Stimulated activated naive B cell treated with anti-CD40 and anti-IgM and Interleukin-4, amounts not matched to agents 10 μg/mL and 1 μg/mL and 100 μg/mL, for 72 hours (primary cell): ENCODE data around the gene MLEC.

ENCODE experiments used
- ATAC-seq, 2 donors: fragments of 150-1000 bp; cut with Tn5 transposase; replicated peaks; 2 replicates each; pipeline ENCODE4 v1.10.0; 2021; ENCODE audit warnings: moderate library complexity in 1 of 2
- DNase-seq: peaks from one replicate; pipeline ENCODE4 v3.0.0; 2021
- H3K27ac Mint-ChIP-seq: one replicate; pipeline ENCODE4 v1.8.0; 2022; ENCODE audit warnings: mild to moderate bottlenecking, mixed read lengths
- H3K27me3 Mint-ChIP-seq, 2 donors: one replicate each; pipeline ENCODE4 v1.8.0; 2022; ENCODE audit warnings: mixed read lengths in 2 of 2
- H3K36me3 Mint-ChIP-seq, 2 donors: one replicate each; pipeline ENCODE4 v1.8.0; 2022; ENCODE audit warnings: mixed read lengths in 2 of 2, mild to moderate bottlenecking in 1 of 2
- H3K4me1 Mint-ChIP-seq, 2 donors: one replicate each; pipeline ENCODE4 v1.8.0; 2022; ENCODE audit warnings: mixed read lengths in 2 of 2, mild to moderate bottlenecking in 1 of 2
- H3K4me3 Mint-ChIP-seq, 2 donors: one replicate each; pipeline ENCODE4 v1.8.0; 2022; ENCODE audit warnings: mild to moderate bottlenecking in 2 of 2, mixed read lengths in 2 of 2, moderate library complexity in 1 of 2
- H3K9me3 Mint-ChIP-seq, 2 donors: one replicate each; pipeline ENCODE4 v1.8.0; 2022; ENCODE audit warnings: mixed read lengths in 2 of 2, mild to moderate bottlenecking in 1 of 2

MLEC gene

DNA sequence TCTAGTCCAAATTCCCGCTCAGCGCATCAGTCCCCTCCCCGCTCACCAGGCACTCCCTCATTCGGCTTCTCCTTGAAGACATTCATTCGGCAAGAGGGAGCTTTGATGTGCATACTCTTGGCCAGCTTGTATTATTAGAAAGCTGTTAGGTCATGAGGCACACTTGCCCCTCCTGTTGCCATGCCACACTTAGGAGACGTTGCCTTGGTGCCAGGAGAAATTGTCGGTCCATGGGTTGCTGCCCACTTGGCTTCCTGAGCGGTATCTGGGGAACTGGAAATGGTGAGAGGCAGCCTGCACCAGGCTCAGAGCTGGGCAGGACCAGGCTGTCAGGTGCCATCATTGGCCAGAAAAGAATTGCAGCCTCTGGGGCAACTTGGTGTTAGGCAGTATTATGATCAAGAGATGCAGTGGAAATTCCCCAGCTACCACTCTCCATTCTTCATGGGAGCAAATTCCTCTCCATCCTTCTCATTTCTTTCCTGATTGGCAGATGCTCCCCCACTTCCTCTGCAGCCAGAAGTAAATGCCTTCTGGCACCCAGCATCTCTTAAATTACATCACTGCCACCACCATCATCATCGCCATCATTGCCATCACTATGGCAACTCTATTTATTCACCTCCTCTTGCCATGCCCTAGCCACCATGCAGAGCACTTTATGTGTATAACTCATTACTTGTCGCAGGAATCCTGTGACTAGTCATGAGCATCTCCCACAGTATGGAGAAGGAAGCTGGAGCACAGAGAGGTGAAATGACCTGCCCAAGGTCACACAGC lies 34.1 kb upstream of the MLEC start:
- Mint-ChIP-seq H3K27ac (no peak overlapping the region), H3K4me3 (no peak overlapping the region), H3K9me3 (no peaks in the 10 kb centered on the region), H3K36me3 (no peaks in the 10 kb centered on the region), H3K4me1 (peaks cover 17 to 25% of the 10 kb centered on the region in 2 donors), H3K27me3 (peaks cover 31 to 43% of the 10 kb centered on the region in 2 donors)
- no peak for DNase-seq
- no peak for ATAC-seq

DNA sequence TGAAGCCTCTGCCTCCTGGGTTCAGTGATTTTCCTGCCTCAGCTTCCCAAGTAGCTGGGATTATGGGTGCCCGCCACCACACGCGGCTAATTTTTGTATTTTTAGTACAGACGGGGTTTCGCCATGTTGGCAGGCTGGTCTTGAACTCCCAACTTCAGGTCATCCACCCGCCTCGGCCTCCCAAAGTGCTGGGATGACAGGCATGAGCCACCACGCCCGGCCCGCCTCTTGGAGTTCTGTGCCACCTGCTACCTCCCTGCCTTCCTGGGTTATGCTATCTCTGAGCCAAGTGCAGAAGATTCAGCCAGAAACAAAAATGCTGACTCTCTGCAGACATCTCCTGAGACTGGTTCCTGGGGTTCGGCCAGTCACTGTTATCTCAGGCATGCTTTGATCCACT lies 33.3 kb upstream of the MLEC start:
- Mint-ChIP-seq H3K4me1 (peaks cover 12 to 18% of the 10 kb centered on the region in 2 donors), H3K9me3 (no peaks in the 10 kb centered on the region), H3K27ac (no peak overlapping the region), H3K4me3 (no peak overlapping the region), H3K27me3 (peaks cover 27 to 41% of the 10 kb centered on the region in 2 donors), H3K36me3 (no peaks in the 10 kb centered on the region)
- DNase-seq (no peak), ATAC-seq (no peak)

DNA sequence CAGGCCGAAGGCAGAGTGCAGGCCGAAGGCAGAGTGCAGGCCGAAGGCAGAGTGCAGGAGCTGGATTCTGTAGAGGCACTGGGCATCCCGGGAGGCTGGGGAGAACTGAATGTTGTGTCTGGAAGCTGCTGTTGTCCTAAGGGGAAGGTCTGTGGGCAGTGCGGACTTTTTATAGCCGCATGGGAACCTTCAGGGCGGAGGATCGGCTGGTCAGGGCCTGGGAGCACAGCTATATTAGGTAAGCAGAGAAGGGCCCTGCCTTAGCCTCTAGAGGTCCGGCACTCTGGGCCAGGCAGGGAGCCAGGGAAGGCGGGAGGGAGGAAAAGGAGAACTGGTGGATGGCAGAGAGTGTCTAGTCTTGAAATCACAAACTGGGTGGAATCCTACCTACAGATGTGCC lies 32.3 kb upstream of the MLEC start:
- Mint-ChIP-seq H3K9me3 (no peaks in the 10 kb centered on the region), H3K27ac (peak overlapping the region; percentile 31), H3K27me3 (peaks cover 25 to 37% of the 10 kb centered on the region in 2 donors), H3K4me3 (no peak overlapping the region), H3K4me1 (peaks cover 3 to 7% of the 10 kb centered on the region in 2 donors), H3K36me3 (no peaks in the 10 kb centered on the region)
- ATAC-seq: no peak
- no peak for DNase-seq

DNA sequence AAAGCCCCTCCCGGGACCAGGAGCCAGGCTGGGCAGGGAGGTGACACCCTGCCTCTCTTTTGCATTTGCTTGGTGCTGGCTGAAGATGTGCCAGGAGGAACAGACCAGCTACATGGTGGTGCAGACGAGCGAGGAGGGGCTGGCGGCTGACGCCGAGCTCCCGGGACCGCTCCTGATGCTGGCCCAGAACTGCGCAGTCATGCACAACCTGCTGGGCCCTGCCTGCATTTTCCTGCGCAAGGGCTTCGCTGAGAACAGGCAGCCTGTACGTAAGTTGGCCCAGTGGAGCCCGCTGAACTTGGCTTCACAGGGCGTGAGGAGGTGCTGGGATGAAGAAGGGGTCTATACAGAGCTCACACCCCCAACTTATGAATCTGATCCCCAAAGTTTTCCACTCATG lies 30.9 kb upstream of the MLEC start:
- DNase-seq: no peak
- no peak overlapping the region for H3K27ac Mint-ChIP-seq
- ATAC-seq: no peak
- H3K9me3 Mint-ChIP-seq: no peaks in the 10 kb centered on the region
- H3K36me3 Mint-ChIP-seq: no peaks in the 10 kb centered on the region
- H3K4me3 Mint-ChIP-seq: no peak overlapping the region
- peaks cover 0 to 2% of the 10 kb centered on the region in 2 donors for H3K4me1 Mint-ChIP-seq
- peaks cover 16 to 25% of the 10 kb centered on the region in 2 donors for H3K27me3 Mint-ChIP-seq

DNA sequence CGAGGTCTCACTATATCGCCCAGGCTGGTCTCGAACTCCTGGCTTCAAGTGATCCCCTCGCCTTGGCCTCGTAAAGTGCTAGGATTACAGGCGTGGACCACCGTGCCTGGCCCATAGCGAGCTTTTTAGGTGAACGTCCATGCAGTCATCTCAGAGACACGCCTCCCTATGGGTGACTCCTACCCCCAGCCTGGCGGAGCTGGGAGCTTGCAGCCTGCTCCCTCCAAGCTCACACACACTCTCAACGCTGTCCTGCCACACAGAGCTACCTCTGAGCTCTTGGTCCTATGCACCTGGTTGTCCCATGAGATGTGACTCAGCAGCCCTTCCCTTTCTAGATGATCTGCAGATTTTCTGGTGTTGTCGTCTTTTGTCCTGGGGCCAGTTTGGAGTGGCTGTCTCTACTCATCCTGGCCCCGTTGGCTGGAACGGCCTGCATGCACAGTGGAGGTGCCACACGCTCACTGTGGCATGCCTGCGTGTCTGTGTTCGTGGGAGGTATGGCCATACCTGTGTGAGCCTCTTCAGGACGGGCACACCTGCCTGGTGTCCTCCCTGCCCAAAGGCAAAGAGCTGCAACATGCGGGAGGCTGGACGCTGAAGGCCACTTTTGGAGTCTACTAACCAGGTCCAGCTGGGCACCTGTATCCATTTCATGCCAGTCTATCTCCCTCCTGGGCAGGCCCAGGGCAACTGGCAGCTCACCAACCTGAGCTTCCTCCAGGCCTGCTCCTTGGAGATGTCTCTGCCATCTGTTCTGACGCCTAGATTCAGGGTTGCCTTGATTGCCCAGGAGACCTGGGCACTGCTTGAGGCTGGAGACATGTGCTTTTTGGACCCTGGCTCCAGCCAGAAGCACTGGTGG lies 28.4 kb upstream of the MLEC start:
- Mint-ChIP-seq H3K27me3 (peaks cover 8 to 15% of the 10 kb centered on the region in 2 donors), H3K4me3 (no peak overlapping the region), H3K27ac (no peak overlapping the region), H3K36me3 (no peaks in the 10 kb centered on the region), H3K4me1 (peaks cover 3 to 7% of the 10 kb centered on the region in 2 donors), H3K9me3 (no peaks in the 10 kb centered on the region)
- DNase-seq (no peak), ATAC-seq (no peak)

DNA sequence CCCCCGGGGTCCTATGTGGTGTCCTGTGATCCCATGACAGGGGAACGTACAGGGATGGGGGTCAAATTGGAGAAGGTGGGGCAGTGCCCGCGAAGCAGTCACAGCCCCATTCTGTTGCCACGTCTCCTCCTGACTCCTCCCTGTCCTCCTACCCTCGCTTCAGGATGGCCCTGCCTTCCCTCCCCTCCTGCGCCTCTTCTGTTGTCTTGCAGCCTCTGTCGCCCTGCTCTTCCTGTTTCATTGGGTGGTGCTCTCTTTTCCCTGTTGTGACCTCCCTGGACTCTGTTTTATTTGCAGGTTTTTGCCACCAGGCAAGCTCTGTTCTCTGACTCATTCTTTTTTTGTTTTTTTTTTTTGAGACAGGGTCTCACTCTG lies 27.8 kb upstream of the MLEC start:
- Mint-ChIP-seq H3K4me1 (peaks cover 6 to 14% of the 10 kb centered on the region in 2 donors), H3K9me3 (no peaks in the 10 kb centered on the region), H3K27me3 (peaks cover 8 to 15% of the 10 kb centered on the region in 2 donors), H3K36me3 (no peaks in the 10 kb centered on the region), H3K27ac (peak overlapping the region; percentile 91), H3K4me3 (no peak overlapping the region)
- ATAC-seq (no peak), DNase-seq (no peak)

DNA sequence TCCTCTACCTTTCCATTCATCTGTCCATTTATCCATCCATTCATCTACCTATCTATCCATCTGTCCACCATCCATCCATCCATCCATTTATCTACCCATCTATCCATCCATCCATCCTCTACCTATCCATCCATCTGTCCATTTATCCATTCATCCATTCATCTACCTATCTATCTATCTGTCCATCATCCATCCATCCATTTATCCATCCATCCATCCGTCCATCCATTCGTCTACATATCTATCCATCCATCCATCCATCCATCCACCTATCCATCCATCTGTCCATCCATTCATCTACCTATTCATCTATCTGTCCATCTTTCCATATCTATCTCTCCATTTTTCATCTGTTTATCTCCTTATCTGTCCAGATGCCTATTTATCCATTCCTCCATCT lies 25.5 kb upstream of the MLEC start:
- no peak for ATAC-seq
- no peak overlapping the region for H3K27ac Mint-ChIP-seq

DNA sequence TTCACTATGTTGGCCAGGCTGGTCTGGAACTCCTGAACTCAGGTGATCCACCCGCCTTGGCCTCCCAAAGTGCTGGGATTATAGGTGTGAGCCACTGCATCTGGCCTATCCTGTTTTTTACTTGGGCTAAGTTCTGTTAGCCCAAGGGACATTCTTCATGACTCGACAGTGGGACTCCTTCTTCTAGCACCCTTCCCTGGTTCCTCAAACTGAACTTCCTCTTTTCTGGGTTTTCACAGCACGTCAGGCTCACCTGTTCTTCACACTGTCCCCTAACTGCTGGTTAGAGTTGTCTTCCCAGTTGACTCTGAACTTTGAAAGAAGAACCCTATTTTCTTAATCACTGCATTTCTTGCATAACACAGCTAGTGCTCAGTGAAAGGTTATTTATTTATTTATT lies 24.1 kb upstream of the MLEC start:
- H3K36me3 Mint-ChIP-seq: no peaks in the 10 kb centered on the region
- DNase-seq: no peak

More for the DNA sequence above, 25.5 kb upstream of the MLEC start:
- Mint-ChIP-seq H3K9me3 (no peaks in the 10 kb centered on the region), H3K4me3 (no peak overlapping the region), H3K36me3 (no peaks in the 10 kb centered on the region), H3K27me3 (peaks cover 7 to 8% of the 10 kb centered on the region in 2 donors), H3K4me1 (peaks cover 12 to 32% of the 10 kb centered on the region in 2 donors)
- DNase-seq: no peak

DNA sequence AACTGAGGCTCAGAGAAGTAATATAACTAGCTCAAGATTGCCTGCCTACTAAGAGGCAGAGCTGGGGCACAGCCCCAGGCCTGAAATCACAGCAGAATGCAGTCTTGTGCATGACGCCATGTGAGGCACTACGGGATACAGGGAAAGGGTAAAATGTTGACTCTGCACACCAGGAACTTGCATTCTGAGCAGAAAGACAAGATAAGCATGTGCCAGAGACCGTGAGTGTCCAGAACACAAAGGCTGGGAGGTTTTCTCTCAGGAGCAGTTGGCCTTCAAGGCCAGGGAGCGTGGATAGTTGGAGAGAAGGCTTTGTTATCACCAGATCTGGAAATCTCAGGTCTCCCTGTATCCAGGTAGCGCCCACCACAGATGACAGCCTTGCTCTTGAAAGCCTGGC lies 23.2 kb upstream of the MLEC start:
- Mint-ChIP-seq H3K4me1 (peaks cover 24 to 53% of the 10 kb centered on the region in 2 donors), H3K4me3 (no peak overlapping the region), H3K9me3 (no peaks in the 10 kb centered on the region), H3K27me3 (peaks cover 7 to 8% of the 10 kb centered on the region in 2 donors), H3K36me3 (no peaks in the 10 kb centered on the region), H3K27ac (peak overlapping the region; percentile 15)
- DNase-seq (no peak), ATAC-seq (no peak)

More for the DNA sequence above, 24.1 kb upstream of the MLEC start:
- Mint-ChIP-seq H3K4me3 (no peak overlapping the region), H3K27me3 (peaks cover 7 to 8% of the 10 kb centered on the region in 2 donors), H3K4me1 (peaks cover 16 to 44% of the 10 kb centered on the region in 2 donors), H3K9me3 (no peaks in the 10 kb centered on the region), H3K27ac (peak overlapping the region; percentile 85)
- ATAC-seq: peak; percentile 98 to 99

DNA sequence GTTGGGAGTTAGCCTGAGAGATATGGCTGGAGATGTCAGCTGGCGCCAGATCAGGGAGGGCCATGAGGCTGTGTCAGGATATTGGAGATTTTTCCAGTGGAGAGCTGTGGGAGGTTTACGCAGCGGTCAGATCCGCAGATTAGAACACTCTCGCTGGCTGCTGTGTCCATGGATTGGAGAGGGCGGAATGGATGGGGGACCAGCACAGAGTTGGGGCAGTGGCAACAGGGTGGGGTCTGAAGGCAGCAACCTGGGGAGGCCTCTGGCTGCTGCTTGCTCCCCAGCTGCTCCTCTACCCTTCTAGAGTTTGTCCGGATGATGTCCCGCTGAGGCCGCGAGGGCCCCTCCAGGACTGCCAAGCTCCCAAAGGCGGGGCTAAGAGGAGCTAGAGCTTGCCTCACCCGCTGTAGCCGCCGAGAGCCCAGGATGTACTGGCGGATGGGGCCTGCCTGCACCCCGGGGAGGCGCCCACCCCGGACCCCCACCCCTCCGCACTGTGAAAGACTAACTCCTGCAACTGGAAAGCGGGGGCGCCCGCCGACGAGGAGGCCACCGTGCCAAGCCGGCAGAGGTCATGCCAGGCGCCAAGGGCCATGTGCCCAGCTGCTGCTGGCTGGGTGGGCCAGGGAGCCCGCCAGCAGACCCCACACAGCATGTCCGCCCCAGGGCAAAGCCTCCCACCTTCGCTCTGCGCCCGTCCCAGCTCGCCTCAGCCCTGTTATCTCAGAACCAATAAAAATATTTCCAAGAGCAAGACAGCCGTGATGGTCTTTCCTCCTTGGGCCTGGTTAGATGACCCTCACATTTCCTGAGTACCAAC lies 20.2 kb upstream of the MLEC start:
- H3K27ac Mint-ChIP-seq: no peak overlapping the region
- DNase-seq: no peak
- H3K36me3 Mint-ChIP-seq: no peaks in the 10 kb centered on the region
- peaks cover 41 to 83% of the 10 kb centered on the region in 2 donors for H3K4me1 Mint-ChIP-seq
- no peaks in the 10 kb centered on the region for H3K27me3 Mint-ChIP-seq
- H3K4me3 Mint-ChIP-seq: peak overlapping the region in 1 of 2 donors; percentile 12
- no peaks in the 10 kb centered on the region for H3K9me3 Mint-ChIP-seq
- no peak for ATAC-seq

DNA sequence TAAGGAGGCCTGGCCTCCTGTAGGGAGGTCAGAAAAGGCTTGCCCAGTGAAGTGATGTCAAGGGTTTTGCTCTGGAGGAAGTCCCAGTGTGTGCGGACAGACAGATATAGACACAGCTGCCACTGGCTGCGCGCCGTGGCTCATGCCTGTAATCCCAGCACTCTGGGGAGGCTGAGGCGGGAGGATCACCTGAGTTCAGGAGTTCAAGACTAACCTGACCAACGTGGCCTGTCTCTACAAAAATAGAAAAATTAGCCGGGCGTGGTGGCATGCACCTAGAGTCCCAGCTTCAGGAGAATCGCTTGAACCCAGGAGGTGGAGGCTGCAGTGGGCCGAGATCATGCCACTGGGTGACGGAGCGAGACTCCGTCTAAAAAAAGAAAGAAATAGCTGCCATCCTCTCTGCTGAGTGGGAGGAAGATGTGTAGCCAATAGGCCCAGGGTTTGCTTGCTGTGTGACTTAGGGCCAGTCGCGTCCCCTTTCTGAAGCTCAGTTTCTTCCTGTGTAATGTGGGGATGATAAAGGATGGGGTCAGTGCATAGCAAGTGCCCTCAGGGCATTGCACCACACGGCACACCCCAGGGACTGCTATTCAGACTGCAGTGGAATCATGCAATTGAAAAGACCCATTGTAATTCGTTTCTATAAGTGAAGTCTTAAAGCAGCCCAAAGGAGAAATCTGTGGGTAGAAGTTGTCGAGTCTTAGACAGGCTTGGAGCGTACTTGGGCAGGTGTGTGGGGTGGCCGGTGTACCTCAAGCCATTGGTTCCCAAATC lies 18.7 kb upstream of the MLEC start:
- no peaks in the 10 kb centered on the region for H3K36me3 Mint-ChIP-seq
- peaks cover 45 to 89% of the 10 kb centered on the region in 2 donors for H3K4me1 Mint-ChIP-seq
- peak overlapping the region; percentile 31 for H3K27ac Mint-ChIP-seq
- no peaks in the 10 kb centered on the region for H3K9me3 Mint-ChIP-seq
- H3K27me3 Mint-ChIP-seq: no peaks in the 10 kb centered on the region
- DNase-seq (no peak), ATAC-seq (no peak)
- peak overlapping the region; percentile 9 to 17 for H3K4me3 Mint-ChIP-seq

DNA sequence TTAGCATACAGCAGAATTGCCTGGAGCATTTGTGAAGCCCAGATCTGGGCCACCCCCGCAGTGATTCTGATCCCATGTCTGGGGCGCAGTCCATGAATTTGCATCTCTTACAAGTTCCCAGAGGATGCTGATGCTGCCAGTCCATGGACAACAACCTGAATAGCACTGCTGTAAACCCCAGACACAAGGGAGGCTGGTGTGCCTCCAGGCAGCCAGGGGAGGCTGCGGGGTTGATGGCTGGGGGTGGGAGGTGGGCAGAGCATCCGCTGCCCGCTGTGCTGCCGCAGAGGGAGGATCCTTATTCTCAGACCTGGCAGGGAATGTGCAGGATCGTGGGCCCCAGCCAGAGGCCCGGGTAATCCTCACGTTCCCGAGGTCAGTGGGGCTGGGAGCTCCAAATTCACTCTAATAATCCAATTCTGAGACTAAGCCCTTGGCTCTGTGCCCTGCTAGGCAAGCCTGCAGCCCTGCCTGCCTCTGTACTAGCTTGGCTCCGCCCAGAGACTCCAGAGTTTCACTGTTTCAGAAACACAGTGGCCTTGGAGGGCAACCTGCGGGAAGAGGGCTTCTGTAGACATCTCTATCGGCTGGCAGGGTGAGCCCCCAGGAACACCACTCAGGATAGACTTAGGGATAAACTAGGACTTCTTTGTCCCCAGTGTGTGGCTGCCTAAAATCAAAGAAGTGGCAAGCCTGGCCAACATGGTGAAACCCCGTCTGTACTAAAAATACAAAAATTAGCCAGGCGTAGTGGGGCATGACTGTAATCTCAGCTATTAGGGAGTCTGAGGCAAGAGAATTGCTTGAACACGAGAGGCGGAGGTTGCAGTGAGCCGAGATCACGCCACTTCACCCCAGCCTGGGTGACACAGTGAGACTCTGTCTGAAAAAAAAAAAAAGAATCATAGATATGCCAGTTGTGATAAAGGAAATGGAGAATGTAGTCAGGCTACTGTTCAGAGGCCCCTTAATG lies 17.8 kb upstream of the MLEC start:
- Mint-ChIP-seq H3K4me3 (peak overlapping the region; percentile 32 to 72), H3K27me3 (no peaks in the 10 kb centered on the region), H3K4me1 (peaks cover 46 to 89% of the 10 kb centered on the region in 2 donors), H3K36me3 (no peaks in the 10 kb centered on the region), H3K27ac (peak overlapping the region; percentile 88), H3K9me3 (no peaks in the 10 kb centered on the region)
- DNase-seq (peak; percentile 66), ATAC-seq (peak; percentile 79 to 80)
